NCI-H526 (cell line): ENCODE results near the gene CTNNAL1.
A peak's percentile ranks its signal among the peaks of the same experiment; 100 is the strongest.
"Not testable (repeated sequence)": the region's sequence is repeated elsewhere in the genome, so short reads cannot be mapped to it uniquely, and the experiment has no call there.

Source experiments
- DNase-seq, 2 experiments: peaks; one replicate each; lab custom pipeline; 2025; lab: John Stamatoyannopoulos, UW

The CTNNAL1 gene, protein sequence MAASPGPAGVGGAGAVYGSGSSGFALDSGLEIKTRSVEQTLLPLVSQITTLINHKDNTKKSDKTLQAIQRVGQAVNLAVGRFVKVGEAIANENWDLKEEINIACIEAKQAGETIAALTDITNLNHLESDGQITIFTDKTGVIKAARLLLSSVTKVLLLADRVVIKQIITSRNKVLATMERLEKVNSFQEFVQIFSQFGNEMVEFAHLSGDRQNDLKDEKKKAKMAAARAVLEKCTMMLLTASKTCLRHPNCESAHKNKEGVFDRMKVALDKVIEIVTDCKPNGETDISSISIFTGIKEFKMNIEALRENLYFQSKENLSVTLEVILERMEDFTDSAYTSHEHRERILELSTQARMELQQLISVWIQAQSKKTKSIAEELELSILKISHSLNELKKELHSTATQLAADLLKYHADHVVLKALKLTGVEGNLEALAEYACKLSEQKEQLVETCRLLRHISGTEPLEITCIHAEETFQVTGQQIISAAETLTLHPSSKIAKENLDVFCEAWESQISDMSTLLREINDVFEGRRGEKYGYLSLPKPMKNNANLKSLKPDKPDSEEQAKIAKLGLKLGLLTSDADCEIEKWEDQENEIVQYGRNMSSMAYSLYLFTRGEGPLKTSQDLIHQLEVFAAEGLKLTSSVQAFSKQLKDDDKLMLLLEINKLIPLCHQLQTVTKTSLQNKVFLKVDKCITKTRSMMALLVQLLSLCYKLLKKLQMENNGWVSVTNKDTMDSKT

DNA sequence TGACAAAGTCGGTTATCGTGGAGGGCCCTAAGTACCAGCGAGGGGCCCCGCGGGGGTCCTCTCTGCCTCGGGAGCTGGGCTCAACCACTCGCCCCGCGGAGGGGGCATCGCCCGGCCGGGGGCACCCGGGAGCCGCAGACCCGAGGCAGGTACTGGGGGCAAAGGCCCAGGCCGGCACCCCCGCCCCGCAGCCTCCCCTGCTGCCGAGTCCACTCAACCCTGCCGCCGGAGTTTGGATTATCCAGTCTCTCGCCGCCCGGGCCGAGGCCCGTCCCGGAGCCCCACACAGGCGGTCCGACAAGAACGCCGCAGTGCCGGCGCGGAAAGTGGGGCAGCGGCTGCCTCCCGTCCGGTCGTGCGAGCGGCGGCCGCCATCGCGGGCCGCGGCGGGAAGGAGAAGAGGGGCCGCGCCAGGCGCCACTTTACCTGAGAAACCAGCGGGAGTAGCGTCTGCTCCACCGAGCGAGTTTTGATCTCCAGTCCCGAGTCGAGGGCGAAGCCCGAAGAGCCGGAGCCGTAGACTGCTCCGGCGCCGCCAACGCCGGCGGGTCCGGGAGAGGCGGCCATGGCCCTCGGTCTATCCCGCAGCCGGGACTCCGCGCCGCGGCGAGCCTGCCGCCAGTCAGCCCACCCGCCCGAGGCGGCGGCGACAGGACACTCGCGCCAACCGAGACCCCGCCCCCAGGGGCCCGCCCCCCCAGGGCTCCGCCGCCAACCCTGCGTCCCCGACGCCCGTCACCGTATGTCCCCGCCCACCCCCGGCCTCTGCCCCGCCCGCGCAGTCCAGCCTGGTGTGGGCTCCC lies at the start of gene CTNNAL1:
TSS of gene CTNNAL1 (minus strand) at position 624 of the 803 bp plus-strand sequence. CDS start at position 567, 57 bp downstream.
- peak in 1 of 2 experiments; percentile 93 for DNase-seq

DNA sequence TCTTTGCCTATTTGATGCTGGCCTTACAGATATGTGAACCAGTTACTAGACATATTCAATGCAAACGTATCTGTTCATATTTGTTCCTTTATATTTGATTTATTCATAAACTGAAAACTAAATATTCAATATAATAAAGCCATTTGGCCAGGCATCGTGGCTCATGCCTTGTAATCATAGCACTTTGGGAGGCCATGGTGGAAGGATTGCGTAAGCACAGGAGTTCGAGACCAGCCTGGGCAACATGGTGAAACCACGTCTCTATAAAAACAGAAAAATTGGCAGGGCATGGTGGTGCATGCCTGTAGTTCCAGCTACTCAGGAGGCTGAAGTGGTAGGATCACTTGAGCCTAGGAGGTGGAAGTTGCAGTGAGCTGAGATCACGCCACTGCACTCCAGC lies 49.2 kb upstream of the CTNNAL1 start:
- no peak for DNase-seq

DNA sequence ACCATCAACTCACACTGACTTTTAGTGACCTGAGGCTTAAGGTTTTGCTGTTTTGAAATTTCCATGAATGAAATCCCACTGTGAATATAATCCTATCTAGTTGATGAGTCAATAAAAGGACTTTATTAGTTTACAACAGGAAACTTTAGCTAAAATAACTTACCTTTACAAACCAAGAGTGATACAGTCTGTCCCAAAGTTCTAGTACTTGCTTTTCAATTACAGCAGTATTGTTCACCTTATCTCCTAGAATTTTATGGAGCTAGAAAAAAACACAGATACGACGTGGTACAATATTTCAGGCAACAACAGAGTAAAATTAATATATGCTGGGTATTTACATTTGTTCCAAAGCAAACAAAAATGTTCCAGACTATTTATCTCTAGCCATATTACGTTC lies 46.9 kb upstream of the CTNNAL1 start:
- DNase-seq: no peak

DNA sequence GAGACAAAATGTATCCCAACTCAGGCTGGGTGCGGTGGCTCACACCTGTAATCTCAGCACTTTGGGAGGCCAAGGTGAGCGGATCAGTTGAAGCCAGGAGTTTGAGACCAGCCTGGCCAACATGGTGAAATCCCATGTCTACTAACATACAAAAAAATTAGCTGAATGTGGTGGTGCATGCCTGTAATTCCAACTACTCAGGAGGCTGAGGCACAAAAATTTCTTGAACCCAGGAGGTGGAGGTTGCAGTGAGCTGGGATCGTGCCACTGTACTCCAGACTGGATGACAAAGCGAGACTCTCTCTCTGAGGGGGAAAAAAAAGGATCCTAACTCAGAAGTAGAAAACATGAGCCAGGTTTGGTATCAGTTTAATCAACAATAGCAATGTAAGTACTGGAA lies 39.8 kb upstream of the CTNNAL1 start:
- DNase-seq: not testable (repeated sequence)

DNA sequence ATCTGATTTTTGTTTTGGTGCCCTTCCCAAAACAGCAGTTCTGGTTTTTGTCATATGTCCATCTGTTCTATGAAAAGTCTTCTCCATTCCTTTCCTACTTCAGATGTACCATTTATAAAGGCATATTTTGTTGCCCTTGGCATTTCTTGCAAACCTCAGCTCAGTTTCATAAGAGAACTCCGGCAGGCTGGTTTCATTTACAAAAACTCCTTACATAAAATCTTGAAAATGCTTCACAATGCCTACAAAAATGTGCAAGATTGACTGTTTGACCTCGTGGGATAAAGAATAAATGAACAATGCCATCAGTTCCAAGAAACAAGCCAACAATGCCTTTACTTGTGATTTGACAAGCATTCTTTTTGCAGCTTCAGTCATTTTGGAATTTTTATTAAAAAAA lies 39.1 kb upstream of the CTNNAL1 start:
- DNase-seq: no peak

DNA sequence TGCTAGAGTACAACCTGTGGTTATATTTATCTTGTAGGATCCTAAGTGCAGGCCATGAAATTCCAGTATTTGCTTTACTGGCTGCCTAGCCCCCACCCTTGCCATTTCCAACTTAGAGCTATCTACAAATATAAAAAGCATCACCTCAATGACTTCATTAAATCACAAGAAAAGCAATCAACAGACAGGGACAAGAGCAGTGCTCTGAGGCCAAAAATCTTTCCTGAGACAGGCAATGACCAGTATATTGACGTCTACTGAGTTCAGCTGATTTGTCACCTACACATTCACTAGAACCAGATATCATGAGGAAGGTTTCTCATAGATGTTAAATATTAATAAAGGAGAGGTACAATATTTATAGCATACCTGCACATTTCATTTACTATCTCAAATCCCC lies 38.4 kb upstream of the CTNNAL1 start:
- DNase-seq: no peak

DNA sequence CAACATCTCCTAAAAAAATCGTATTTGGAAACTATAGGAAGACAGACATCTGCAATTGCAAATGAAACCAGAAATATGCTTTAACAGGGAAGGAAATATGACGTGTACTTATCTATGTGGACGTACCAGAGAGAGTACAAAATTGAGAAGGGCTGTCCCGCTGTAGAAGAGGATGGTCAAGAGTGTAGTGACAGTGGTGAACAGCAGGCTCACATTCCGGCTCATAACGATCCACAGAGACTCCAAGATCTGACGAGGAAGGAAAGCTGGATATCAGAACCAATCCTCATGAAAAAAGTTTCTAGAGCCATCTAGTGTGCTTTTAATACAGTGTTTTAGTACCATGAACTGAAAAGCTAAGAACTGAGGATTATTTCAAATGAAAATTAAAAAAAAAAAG lies 37.1 kb upstream of the CTNNAL1 start:
- no peak for DNase-seq

DNA sequence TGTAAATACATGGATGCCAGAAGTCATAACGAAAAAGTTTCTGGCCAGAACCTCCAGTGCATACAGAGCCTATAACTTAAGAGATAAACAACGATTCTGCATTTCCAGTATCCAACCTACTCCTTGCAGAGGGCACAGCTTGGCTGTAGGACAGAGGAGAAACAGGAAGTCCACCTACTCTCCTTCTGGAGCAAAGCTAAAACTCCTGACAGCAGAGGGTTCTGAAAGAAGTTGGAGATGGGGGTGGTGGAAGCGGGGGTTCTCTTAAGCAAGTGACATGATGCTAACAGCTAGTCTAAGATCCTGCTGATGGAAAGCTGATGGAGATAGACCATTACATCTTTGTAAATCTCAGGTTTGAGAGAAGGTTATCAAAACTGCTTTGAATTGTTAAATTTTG lies 35.5 kb upstream of the CTNNAL1 start:
- no peak for DNase-seq

DNA sequence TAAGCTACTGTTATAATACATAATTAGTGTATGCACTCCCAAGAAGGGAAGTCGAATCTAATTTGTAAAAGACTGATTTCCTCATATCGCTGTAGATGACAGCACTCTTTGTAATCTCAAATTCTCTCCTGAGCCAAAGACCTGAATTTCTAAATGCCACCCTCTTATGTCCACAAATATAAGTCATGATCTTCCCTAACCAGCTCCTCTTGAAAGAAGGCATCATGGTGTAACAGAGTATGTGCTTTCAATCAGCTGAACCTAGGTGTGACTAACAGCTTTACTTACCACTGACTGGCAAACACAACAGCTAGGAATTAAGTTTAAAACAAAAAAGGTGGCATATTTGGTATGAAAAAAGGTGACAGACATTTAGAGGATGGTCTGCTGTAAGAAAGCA lies 34.0 kb upstream of the CTNNAL1 start:
- no peak for DNase-seq

DNA sequence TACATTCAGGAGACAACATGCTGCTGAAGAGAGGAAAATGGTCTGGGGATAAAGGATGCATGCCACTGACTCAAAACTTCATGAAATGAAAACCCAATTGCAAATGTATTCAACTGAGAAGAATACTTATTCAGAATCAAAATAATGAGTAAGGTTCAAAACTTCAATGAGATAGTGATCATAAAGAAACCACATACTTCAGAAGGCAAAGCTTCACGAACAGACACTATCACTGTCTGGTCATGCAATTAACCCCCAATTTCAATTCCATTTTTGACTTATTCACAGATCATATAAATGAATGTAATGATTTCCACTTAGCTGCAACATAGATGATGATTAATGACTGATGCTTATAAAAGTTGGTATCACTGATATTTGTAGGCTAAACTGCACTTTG lies 33.0 kb upstream of the CTNNAL1 start:
- DNase-seq: no peak

DNA sequence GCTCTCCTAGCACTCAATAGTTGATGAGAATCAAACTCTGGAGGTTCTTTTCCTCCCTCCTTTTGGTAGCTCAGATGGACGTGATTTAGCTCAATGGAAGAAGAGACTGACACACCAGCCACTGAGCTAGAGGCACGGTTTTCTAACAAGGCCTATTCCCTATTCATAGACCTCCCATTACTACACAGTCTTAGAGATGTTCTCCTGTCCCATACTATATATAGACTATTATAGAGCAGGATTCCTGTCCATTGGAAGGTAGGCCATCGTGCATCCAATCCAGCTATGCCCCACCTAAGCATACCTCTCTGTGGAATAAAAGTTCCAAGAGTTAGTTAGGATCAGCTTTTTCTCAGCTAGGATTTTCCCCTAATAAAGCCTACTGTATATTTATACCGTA lies 30.3 kb upstream of the CTNNAL1 start:
- no peak for DNase-seq

DNA sequence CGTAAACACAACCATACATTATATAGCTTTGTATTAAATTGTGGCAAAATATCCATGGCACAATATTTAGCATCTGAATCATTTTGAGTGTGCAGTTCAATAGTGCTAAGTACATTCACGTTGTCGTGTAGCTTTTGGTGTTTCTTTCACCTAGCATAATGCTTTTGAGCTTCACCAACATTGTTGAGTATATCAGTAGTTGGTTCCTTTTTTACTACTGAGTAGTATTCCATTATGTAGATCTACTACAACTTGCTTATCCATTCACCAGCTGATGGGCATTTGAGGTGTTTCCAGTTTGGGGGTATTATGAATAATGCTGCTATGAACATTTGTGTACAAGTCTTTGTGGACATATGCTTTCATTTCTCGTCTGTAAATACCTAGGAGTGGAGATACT lies 27.3 kb upstream of the CTNNAL1 start:
- DNase-seq: no peak

DNA sequence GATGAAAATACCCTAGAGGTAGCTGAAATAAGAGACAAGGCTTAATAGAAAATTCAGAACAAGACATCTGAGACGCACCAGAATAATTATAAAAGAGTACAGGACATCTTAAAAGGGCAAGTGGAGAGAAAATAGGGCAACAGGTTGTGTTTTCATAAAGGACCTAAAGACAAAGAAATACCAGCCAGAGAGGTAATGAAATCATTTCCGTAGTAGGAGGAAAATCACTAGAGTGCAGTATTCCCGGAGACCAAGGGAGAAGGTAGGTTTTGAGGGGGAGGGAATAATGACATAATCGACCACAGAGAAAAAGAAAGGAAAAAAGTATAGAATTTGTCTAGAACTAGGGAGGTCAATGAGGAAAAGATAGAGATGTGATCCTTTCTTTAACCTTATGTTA lies 26.2 kb upstream of the CTNNAL1 start:
- no peak for DNase-seq

DNA sequence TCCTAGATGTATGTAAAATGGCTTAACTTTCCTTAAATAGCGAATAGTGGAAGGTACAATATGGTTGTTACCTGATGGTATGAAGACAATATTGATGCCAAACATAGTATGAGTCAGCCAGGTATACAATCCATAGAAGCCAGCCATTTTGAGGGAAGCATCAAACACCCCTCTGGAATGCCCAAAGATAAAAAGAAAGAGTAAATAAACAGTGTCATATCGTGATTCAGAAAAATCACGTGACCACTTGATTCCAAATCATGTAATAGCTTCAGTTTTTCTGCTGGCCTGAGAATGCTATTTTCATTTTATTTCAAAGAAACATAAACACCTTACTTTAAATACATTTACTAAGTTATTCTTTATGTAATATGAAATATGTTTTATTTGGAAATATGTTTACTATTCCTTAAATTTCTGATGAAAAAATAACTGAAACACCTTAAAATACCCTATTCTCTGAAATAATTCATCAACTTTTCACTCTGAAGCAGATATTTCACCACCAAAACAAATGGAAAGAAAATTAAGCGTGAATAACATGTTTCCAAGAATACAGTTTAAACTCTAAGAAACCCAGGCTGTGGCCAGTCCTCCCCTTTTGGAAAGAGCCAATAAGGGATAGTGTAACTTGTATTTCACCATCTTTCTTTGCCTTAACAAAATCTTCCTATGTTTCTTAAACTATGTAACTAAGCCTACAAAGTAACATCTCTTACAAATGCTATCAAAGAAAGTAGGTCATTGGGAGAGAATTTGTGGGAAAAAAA lies 24.8 kb upstream of the CTNNAL1 start:
- no peak for DNase-seq

DNA sequence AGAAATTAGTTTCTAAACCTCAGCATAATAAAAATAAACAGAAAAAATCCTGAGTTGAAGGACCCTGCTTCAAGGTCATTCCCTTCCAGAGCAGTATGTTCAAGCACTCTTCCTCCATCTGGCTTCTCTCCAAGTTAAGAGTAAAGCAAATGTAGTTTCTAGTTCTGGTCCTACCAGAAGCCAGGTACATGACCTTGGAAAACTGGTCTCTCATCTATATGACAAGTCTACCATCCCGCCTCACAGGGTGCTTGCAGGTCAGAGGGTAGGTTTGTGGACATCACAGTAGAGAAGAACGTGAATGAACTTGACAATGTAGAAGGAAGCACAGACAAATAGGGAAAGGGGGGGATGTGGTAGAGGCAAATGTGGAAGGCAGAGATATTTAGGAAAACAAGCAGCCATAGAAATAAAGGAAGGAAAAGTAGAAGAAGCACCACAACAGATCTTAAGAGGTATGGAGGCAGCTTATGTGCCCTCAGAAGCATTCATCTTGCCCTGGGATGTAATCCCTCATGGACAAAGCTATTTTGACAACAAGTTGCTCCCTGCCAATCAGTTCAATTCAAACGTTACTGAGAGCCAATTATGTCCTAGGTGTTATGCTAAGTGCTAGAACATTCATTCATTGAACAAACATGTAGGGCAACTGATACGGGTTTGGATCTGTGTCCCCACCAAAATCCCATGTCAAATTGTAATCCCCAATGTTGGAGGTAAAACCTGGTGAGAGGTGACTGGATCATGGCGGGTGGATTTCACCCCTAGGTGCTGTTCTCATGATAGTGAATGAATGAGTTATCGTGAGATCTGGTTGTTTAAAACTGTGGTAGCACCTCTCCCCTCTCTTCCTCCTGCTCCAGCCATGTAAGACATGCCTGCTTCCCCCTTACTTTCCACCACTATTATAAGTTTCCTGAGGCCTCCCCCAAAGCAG lies 23.7 kb upstream of the CTNNAL1 start:
- DNase-seq: no peak

DNA sequence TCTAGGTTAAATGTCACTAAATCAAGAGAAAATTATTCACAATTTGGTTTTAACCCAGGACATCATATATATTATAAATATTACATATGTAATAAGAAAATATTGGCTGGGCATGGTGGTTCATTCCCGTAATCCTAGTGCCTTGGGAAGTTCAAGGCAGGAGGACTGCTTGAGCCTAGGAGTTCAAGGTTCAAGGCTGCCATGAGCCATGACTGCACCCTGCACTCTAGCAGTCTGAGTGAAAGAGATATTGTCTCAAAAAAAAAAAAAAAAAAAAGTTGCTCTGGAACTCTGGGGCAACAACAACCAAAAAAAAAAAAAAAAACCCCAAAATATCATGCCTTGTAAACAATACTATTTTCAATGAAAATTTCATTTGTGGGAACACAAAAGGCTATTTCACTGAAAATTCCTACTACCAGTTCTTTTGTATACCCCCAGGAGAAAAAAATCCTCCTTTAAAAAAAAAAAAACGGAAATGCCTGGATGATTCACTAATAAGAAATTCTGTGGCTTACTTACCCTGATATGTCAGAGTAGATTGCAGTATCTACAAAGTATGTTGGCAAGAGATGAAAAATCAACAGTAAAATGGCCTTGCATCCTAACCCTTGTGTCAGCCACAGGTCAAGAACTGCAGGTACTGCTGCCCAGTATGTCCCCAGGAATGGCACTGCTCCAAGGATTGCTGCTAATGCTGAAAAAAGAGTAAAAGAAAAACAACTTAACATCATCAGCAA lies 22.6 kb upstream of the CTNNAL1 start:
- no peak for DNase-seq

DNA sequence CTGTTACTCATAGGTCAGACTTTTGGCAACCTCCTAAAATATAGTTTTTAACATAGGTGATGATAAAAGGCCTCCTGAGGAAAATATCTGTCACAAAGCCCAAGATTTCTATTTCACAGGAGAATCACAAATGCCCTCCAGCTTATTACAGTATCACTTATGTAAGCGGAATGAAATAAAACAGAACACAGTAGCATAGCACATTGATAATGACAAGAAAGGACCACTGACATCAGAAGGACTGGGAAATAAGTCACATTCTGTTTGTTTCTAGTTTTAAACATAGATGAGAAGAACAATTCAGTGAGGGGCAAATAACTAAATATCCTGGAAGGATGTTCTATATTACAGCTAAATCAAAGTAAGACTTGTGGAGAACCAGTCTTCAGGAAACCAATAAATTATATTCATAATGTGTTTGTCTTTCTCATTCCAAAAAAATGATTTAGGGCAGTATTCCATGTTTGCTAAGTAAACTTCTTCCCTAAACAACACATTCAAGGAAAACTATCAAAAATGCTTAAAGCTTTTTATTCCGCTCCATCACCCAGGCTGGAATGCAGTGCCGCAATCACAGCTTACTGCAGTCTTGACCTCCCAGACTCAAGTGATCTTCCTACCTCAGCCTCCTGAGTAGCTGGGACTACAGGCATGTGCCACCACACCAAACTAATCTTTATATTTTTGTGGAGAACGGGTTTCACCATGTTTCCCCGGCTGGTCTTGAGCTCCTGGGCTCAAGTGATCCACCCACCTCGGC lies 20.8 kb upstream of the CTNNAL1 start:
- no peak for DNase-seq

DNA sequence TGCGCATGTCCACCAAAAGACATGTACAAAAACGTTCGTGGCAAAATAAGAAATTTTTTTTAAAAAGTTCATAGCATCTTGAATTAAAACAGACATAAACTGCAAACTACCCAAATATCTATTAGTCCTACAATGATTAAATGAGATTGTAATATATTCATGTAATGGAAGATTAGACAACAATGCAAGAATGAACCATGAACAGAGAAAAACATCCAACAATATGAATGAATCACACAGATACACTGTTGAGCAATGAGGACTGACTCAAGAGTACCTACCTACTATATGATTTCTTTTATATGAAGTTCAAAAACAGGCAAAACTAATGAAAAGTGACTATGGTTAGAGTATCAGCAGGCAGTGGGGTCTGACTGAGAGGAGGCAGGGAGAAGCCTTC lies 17.9 kb upstream of the CTNNAL1 start:
- DNase-seq: no peak

DNA sequence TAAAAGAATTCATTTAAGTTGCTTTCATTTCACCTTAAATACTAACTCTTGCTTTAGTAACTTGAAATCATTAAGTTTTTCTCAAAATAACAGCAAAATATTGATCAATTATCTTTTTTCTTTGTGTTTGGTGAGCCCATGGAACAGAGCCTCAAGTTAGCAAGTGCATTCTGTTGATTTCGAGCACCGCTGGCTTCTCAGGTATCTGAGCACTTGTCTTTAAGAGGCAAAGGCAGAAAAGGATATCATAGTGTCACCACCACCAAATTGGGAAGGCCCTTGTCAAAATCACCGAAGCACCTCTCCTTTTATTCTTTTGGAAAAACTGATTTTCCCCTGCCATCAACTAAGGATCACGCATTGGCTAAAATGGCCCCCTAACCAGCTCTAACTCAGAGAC lies 17.1 kb upstream of the CTNNAL1 start:
- DNase-seq: no peak
